Measurements from ENCODE around the gene HIP1R.

HIP1R gene, protein sequence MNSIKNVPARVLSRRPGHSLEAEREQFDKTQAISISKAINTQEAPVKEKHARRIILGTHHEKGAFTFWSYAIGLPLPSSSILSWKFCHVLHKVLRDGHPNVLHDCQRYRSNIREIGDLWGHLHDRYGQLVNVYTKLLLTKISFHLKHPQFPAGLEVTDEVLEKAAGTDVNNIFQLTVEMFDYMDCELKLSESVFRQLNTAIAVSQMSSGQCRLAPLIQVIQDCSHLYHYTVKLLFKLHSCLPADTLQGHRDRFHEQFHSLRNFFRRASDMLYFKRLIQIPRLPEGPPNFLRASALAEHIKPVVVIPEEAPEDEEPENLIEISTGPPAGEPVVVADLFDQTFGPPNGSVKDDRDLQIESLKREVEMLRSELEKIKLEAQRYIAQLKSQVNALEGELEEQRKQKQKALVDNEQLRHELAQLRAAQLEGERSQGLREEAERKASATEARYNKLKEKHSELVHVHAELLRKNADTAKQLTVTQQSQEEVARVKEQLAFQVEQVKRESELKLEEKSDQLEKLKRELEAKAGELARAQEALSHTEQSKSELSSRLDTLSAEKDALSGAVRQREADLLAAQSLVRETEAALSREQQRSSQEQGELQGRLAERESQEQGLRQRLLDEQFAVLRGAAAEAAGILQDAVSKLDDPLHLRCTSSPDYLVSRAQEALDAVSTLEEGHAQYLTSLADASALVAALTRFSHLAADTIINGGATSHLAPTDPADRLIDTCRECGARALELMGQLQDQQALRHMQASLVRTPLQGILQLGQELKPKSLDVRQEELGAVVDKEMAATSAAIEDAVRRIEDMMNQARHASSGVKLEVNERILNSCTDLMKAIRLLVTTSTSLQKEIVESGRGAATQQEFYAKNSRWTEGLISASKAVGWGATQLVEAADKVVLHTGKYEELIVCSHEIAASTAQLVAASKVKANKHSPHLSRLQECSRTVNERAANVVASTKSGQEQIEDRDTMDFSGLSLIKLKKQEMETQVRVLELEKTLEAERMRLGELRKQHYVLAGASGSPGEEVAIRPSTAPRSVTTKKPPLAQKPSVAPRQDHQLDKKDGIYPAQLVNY

DNA sequence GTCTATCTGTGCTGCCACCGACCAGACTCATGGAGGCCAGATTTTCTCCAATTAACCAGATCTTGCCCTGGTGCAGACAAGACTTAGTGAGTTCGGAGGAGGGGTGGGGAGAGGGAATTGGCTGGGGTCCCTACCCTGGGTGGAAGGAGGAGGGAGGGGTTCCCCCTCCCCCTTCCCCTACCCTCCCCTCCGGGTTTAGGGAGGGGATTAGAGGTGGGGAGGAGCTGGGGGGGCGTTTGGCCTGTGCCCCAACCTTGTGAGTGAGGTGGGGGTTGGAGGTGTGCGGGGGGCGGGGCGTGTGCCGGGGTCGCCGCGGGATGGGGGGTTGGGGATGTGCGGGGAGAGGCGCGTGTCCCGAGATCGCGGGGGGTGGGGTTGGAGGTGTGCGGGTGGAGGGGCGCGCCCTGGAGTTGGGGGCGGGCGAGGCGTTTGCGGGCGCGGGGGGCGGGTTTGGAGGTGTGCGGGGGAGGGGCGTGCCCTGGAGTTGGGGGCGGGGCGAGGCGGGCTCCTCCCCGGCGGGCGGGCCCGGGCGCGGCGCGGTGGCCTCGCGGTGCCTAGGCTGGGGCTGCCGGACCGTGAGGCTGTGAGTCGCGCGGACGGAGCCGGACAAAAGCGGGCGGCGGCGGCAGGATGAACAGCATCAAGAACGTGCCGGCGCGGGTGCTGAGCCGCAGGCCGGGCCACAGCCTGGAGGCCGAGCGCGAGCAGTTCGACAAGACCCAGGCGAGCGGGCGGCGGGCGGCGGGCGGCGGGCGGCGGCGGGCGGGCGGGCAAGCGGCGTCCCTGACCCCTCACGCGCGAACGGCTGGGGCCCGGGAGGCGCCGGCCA lies at the start of gene HIP1R:
HIP1R (plus strand) TSS at position 537 of the 829 bp plus-strand sequence; CDS start at position 631, 94 bp downstream.
- TF ChIP-seq, protein P1, sequence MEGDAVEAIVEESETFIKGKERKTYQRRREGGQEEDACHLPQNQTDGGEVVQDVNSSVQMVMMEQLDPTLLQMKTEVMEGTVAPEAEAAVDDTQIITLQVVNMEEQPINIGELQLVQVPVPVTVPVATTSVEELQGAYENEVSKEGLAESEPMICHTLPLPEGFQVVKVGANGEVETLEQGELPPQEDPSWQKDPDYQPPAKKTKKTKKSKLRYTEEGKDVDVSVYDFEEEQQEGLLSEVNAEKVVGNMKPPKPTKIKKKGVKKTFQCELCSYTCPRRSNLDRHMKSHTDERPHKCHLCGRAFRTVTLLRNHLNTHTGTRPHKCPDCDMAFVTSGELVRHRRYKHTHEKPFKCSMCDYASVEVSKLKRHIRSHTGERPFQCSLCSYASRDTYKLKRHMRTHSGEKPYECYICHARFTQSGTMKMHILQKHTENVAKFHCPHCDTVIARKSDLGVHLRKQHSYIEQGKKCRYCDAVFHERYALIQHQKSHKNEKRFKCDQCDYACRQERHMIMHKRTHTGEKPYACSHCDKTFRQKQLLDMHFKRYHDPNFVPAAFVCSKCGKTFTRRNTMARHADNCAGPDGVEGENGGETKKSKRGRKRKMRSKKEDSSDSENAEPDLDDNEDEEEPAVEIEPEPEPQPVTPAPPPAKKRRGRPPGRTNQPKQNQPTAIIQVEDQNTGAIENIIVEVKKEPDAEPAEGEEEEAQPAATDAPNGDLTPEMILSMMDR (IDR thresholded peaks at IDR 0.05; ENCODE audit: extremely low read depth, insufficient read depth, missing control alignments), result no peak
- peak; percentile 88 for DNase-seq (ENCODE audit: low spot score)
- in situ Hi-C loops (cut with MboI; ENCODE audit: low pct_unique_long_range_greater_than_20kb, low sequenced_read_pairs, unreplicated experiment), result loop anchor here (25.0 kb wide), 1 partner anchor 402 kb away; the partner anchor contains the start of genes MPHOSPH9 and MTRFR

DNA sequence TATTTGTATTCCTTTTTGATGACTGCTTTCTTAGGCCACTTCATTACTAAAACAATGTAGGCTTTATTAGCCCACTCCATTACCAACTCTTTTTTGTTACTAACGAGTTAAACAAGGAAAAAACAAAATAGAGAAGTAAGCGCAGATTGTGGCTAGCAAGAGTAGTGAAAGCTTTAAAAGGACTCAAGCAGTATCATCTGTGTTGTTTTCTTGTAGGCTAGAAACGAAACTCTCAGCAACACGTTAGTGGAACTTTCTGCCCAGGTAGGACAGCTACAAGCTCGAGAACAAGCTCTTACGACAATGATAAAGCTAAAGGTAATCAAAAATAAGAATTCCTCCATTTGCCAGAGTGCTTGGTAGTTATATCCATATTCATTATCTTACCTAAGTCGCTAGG lies 49.8 kb upstream of the HIP1R start:
- TF ChIP-seq, protein P1 (IDR thresholded peaks at IDR 0.05; ENCODE audit: extremely low read depth, insufficient read depth, missing control alignments), result no peak
- in situ Hi-C loops (cut with MboI; ENCODE audit: low pct_unique_long_range_greater_than_20kb, low sequenced_read_pairs, unreplicated experiment), result no loop called here
- no peak for DNase-seq (ENCODE audit: low spot score)

DNA sequence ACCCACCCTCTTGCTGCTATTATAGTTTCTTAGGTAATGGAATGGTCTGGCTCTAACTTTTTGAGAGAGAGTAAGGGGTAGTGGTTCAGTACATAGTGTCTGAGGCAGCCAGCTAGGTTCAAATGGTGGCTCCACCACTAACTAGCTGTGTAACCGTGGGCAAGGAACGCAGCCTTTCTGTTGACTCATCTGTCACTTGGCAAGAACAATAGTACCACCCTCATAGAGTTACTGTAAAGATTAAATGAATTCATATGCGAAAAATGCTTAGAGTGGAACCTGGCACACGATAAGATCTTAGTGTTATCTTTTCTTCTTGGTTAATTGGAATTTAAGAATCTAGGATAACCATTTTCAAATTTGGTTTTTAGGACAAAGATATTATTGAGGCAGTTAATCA lies 46.9 kb upstream of the HIP1R start:
- no peak for DNase-seq (ENCODE audit: low spot score)
- TF ChIP-seq, protein P1 (IDR thresholded peaks at IDR 0.05; ENCODE audit: extremely low read depth, insufficient read depth, missing control alignments), result no peak
- in situ Hi-C loops (cut with MboI; ENCODE audit: low pct_unique_long_range_greater_than_20kb, low sequenced_read_pairs, unreplicated experiment), result no loop called here

DNA sequence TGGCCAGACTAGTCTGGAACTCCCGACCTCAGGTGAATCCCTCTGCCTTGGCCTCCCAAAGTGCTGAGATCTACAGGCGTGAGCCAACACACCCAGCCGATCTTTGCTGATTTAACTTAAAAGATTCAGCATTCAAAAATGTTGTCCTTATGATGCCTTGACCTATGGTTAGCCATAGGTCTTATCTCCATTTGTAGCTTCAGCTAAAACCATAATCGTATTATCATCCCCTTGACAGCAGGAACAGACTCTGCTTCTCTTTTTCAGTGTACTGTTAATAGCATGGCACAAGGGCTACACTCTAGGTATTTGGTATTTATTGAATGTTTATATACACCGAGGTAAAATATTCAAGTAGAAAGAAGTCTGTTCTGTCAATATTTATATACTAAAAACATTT lies 45.6 kb upstream of the HIP1R start:
- no peak for DNase-seq (ENCODE audit: low spot score)
- in situ Hi-C loops (cut with MboI; ENCODE audit: low pct_unique_long_range_greater_than_20kb, low sequenced_read_pairs, unreplicated experiment), result no loop called here

DNA sequence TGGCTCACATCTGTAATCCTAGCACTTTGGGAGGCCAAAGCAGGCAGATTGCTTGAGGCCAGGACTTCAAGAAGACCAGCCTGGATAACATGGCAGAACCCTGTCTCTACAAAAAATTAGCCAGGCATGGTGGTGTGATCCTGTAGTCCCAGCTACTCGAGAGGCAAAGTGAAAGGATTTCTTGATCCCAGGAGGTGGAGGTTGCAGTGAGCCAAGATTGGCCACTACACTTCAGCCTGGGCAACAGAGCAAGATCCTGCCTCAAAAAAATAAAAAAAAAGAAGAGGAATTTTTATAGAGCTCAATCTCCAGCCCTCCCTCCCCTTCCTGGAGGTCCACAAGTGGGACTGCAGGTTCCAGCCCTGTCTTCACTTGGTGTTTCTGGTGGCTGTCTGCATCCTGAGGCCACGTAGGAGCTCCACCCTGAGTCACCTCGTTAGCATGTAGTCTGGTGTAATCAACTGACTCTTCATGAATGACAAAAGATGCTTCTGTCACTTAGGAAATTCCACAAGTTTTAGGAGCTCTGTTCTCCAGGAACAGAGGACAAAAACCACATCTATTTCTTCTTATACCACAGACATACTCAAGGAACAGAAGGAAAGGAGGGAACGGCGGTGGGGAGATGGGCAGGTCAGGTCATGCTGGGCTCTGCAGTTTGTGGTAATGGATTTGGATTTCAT lies 44.7 kb upstream of the HIP1R start:
- in situ Hi-C loops (cut with MboI; ENCODE audit: low pct_unique_long_range_greater_than_20kb, low sequenced_read_pairs, unreplicated experiment), result no loop called here
- TF ChIP-seq, protein P1 (IDR thresholded peaks at IDR 0.05; ENCODE audit: extremely low read depth, insufficient read depth, missing control alignments), result no peak
- DNase-seq (ENCODE audit: low spot score), result no peak

More for the DNA sequence above, 45.6 kb upstream of the HIP1R start:
- TF ChIP-seq, protein P1 (IDR thresholded peaks at IDR 0.05; ENCODE audit: extremely low read depth, insufficient read depth, missing control alignments), result no peak

Measured in GM13977 (cell line).